Activated naive CD4-positive, alpha-beta T cell treated with anti-CD3 and anti-CD28 coated beads, Interleukin-2, amount 10 ng/mL, durations not matched to agents 7 days and 5 days (primary cell): ENCODE data around the gene PRDM8.

Source experiments
- CTCF ChIA-PET: fragments of 350-600 bp; sonication (Branson Sonifier 250); formaldehyde crosslinking; loops from one replicate; lab custom pipeline; 2021; ENCODE audit warnings: antibody characterized with exemption; lab: Charles Lee
- DNase-seq: peaks from one replicate; pipeline ENCODE4 v3.0.0-alpha.2; 2020
- H3K27ac Mint-ChIP-seq: one replicate; pipeline ENCODE4 v1.8.0; 2021; ENCODE audit warnings: mild to moderate bottlenecking, moderate library complexity, mixed read lengths
- H3K27me3 Mint-ChIP-seq: one replicate; pipeline ENCODE4 v1.8.0; 2021; ENCODE audit warnings: mild to moderate bottlenecking, mixed read lengths
- H3K36me3 Mint-ChIP-seq: one replicate; pipeline ENCODE4 v1.8.0; 2021; ENCODE audit warnings: mixed read lengths
- H3K4me1 Mint-ChIP-seq: one replicate; pipeline ENCODE4 v1.8.0; 2021; ENCODE audit warnings: mixed read lengths
- H3K4me3 Mint-ChIP-seq: one replicate; pipeline ENCODE4 v1.8.0; 2021; ENCODE audit warnings: mild to moderate bottlenecking, moderate library complexity, mixed read lengths
- H3K9me3 Mint-ChIP-seq: one replicate; pipeline ENCODE4 v1.8.0; 2021; ENCODE audit warnings: mixed read lengths

Gene PRDM8

GRCh38 chr4:80210549-80210948 is 13.2 kb downstream of the PRDM8 start:
- Mint-ChIP-seq H3K27ac (no peak overlapping the region), H3K4me3 (no peak overlapping the region)

DNA sequence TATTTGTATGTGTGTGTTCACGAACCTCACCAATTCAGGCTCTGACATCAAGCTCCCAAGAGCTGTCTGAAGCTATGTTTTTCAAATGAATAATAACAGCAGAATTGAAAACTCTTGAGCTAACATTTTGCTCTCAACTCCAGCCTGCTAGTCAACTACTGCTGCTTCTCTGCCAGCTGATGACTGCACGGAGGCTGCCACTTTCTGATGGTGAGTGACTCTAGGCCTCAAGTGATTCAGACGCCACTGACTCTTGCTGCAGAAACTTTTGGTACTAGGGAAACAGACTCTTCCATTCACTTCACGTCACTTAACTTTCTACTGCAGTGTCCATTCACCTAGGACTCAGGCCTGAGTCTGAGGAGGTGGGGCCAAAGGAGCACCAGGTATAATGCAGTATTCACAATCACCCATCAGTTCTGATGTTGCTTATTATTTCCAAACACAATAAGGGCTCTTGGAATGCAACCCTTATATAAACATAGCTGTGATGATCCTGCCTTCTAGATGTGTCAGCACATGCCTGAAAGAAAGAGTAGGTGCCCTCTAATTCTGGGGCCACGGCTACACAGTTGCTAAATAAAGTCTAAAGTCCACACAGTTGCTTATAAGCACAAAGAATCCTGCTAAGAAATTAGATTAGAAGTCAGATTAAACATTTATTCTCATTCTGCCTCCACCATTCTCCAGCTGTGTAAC is 16.0 kb downstream of the PRDM8 start:
- H3K4me3 Mint-ChIP-seq, result no peak overlapping the region
- CTCF ChIA-PET, result interaction anchor here (0.8 to 3.2 kb wide), 8 partner anchors 11 to 1260 kb away, joined by 3 to 12 read pairs (median 3); no protein-coding TSS in a partner anchor
- DNase-seq, result no peak

More at GRCh38 chr4:80210549-80210948, 13.2 kb downstream of the PRDM8 start:
- Mint-ChIP-seq H3K4me1 (no peaks in the 10 kb centered on the region), H3K9me3 (no peaks in the 10 kb centered on the region), H3K27me3 (peaks cover 31% of the 10 kb centered on the region), H3K36me3 (no peaks in the 10 kb centered on the region)
- DNase-seq, result no peak
- CTCF ChIA-PET, result no interaction called here

GRCh38 chr4:80215449-80216052 is 18.2 kb downstream of the PRDM8 start:
- Mint-ChIP-seq H3K36me3 (no peaks in the 10 kb centered on the region), H3K4me1 (no peaks in the 10 kb centered on the region)

More for the DNA sequence above, 16.0 kb downstream of the PRDM8 start:
- Mint-ChIP-seq H3K36me3 (no peaks in the 10 kb centered on the region), H3K27ac (no peak overlapping the region), H3K4me1 (no peaks in the 10 kb centered on the region), H3K9me3 (no peaks in the 10 kb centered on the region), H3K27me3 (peaks cover 27% of the 10 kb centered on the region)

DNA sequence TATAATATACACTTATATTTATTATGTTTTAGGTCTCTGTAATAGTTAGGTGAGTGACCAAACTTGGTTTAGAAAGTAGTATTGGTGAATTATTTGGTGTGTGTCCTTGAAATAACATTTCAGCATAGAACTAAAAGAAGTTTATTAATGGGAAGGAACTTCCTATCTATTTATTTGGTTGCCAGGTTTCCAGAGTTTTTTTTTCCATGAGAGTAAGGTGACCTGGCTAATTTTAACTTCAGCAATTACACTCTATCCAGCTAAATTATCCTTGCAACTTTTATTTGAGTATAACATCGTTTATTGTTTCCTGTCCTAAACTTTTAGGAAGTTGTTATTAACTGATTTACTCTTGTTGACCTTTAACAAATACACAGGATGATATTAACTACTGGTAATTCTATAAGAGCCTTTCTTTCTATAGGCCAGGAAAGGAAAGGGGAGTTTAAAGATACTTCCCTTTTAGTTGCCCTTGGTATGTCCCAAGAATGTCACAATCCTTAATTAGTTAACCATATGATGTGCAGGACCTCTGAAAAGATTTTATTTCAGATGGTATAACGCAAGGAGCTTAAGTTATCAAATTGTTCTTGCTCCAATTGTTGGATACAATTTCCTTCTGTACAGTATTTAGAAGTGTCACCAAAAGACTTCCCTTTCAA is 18.9 kb downstream of the PRDM8 start:
- Mint-ChIP-seq H3K27me3 (peaks cover 31% of the 10 kb centered on the region), H3K27ac (no peak overlapping the region), H3K4me1 (no peaks in the 10 kb centered on the region), H3K9me3 (no peaks in the 10 kb centered on the region), H3K36me3 (no peaks in the 10 kb centered on the region), H3K4me3 (no peak overlapping the region)
- no peak for DNase-seq
- CTCF ChIA-PET, result interaction anchor here (0.6 to 2.2 kb wide), 15 partner anchors 9 to 1265 kb away, joined by 3 to 11 read pairs (median 3); no protein-coding TSS in a partner anchor

More at GRCh38 chr4:80215449-80216052, 18.2 kb downstream of the PRDM8 start:
- no peak overlapping the region for H3K4me3 Mint-ChIP-seq
- peaks cover 35% of the 10 kb centered on the region for H3K27me3 Mint-ChIP-seq
- H3K27ac Mint-ChIP-seq, result no peak overlapping the region
- CTCF ChIA-PET, result interaction anchor here (0.6 to 2.2 kb wide), 15 partner anchors 10 to 1264 kb away, joined by 3 to 11 read pairs (median 3); no protein-coding TSS in a partner anchor
- DNase-seq, result no peak
- no peaks in the 10 kb centered on the region for H3K9me3 Mint-ChIP-seq

GRCh38 chr4:80219301-80220025 is 22.2 kb downstream of the PRDM8 start:
- no peak for DNase-seq
- CTCF ChIA-PET, result interaction anchor here (1.2 to 1.4 kb wide), 3 partner anchors 821 to 1267 kb away, joined by 3 to 5 read pairs (median 4); no protein-coding TSS in a partner anchor
- Mint-ChIP-seq H3K9me3 (no peaks in the 10 kb centered on the region), H3K36me3 (no peaks in the 10 kb centered on the region), H3K4me1 (no peaks in the 10 kb centered on the region), H3K27ac (no peak overlapping the region), H3K4me3 (no peak overlapping the region), H3K27me3 (peaks cover 25% of the 10 kb centered on the region)

DNA sequence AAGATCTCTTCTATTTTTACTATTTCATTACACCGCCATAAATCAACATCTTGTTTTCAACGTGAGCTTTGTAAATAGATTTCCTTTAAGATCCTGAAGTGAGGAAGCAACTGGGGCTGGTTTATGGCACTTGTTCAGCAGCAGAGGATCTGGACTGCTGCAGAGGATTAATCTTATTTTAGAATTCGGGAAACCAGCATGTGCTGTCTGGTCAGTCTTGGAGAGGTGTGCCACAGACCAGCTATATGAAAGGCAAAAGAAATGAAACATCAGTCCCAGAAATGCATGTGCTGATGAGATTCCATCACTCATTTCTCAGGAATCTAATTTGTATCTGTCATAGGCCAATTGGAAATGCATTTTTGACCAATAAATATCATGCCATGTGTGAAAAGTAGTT is 23.4 kb downstream of the PRDM8 start:
- no peaks in the 10 kb centered on the region for H3K9me3 Mint-ChIP-seq
- peaks cover 25% of the 10 kb centered on the region for H3K27me3 Mint-ChIP-seq
- no peak overlapping the region for H3K27ac Mint-ChIP-seq
- no peak overlapping the region for H3K4me3 Mint-ChIP-seq
- CTCF ChIA-PET, result interaction anchor here (1.1 to 1.4 kb wide), 4 partner anchors 19 to 1268 kb away, joined by 3 to 5 read pairs (median 4); no protein-coding TSS in a partner anchor
- H3K4me1 Mint-ChIP-seq, result no peaks in the 10 kb centered on the region
- DNase-seq, result no peak
- H3K36me3 Mint-ChIP-seq, result no peaks in the 10 kb centered on the region

DNA sequence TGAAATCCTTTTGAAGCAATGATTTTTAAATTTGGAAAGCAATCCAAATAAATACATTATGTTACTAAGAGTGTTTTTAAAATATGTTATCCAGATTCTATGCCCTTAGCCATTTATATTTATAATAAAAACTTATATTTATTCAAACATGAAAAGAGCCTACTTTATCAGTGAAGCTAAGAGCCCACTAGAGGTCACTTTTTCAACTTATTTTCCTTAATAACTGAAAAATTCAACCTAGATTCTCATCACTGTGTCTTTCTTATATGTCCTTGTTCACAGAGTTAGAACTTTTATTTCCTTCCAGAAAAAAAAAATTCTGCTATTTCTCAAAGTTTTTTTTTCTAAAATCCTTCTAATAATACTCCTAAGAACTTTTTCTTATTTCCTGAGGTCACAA is 23.9 kb downstream of the PRDM8 start:
- CTCF ChIA-PET, result interaction anchor here (1.1 kb wide), 1 partner anchor 19 kb away, joined by 3 read pairs; no protein-coding TSS in a partner anchor
- no peak for DNase-seq
- H3K27me3 Mint-ChIP-seq, result peaks cover 25% of the 10 kb centered on the region
- no peaks in the 10 kb centered on the region for H3K9me3 Mint-ChIP-seq
- no peaks in the 10 kb centered on the region for H3K36me3 Mint-ChIP-seq
- H3K4me3 Mint-ChIP-seq, result no peak overlapping the region
- H3K4me1 Mint-ChIP-seq, result no peaks in the 10 kb centered on the region
- no peak overlapping the region for H3K27ac Mint-ChIP-seq

DNA sequence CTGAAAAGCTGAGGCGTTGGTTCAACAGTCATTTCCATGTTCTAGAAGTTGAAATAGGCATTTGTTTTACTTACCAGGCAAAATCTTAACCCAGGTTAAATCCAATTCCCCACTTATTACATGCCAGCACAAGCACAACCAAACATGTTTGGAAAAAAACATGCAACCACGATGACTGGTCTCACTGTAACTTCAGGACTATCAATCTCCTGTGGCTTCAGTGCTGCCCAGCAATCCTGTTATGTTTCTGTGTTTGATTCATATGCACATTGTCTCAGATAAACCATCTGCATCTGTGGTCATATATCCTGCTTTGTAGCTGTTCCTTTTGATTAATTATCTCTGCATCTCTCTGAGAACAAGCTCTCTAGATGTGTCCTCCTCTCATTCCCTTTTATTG is 28.3 kb downstream of the PRDM8 start:
- no peaks in the 10 kb centered on the region for H3K4me1 Mint-ChIP-seq
- no peak for DNase-seq
- CTCF ChIA-PET, result interaction anchor here (1.0 kb wide), 1 partner anchor 10 kb away, joined by 3 read pairs; no protein-coding TSS in a partner anchor
- no peaks in the 10 kb centered on the region for H3K36me3 Mint-ChIP-seq
- H3K27me3 Mint-ChIP-seq, result peaks cover 7% of the 10 kb centered on the region
- no peaks in the 10 kb centered on the region for H3K9me3 Mint-ChIP-seq
- H3K27ac Mint-ChIP-seq, result no peak overlapping the region
- no peak overlapping the region for H3K4me3 Mint-ChIP-seq

- CTCF ChIA-PET, result interaction anchor here (1.0 kb wide), 1 partner anchor 10 kb away, joined by 3 read pairs; no protein-coding TSS in a partner anchor
- H3K27me3 Mint-ChIP-seq, result peaks cover 8% of the 10 kb centered on the region
- no peaks in the 10 kb centered on the region for H3K36me3 Mint-ChIP-seq
- H3K9me3 Mint-ChIP-seq, result no peaks in the 10 kb centered on the region
- no peak overlapping the region for H3K27ac Mint-ChIP-seq
- no peaks in the 10 kb centered on the region for H3K4me1 Mint-ChIP-seq
- H3K4me3 Mint-ChIP-seq, result no peak overlapping the region
- DNase-seq, result no peak
These were observed 28.8 kb downstream of the PRDM8 start for GRCh38 chr4:80226094-80226493.

- H3K36me3 Mint-ChIP-seq, result no peaks in the 10 kb centered on the region
- H3K9me3 Mint-ChIP-seq, result no peaks in the 10 kb centered on the region
- H3K27me3 Mint-ChIP-seq, result peaks cover 5% of the 10 kb centered on the region
- CTCF ChIA-PET, result interaction anchor here (1.0 kb wide), 1 partner anchor 13 kb away, joined by 3 read pairs; no protein-coding TSS in a partner anchor
- no peak overlapping the region for H3K4me3 Mint-ChIP-seq
- H3K4me1 Mint-ChIP-seq, result no peaks in the 10 kb centered on the region
- no peak overlapping the region for H3K27ac Mint-ChIP-seq
- DNase-seq, result no peak
These were observed 31.2 kb downstream of the PRDM8 start for GRCh38 chr4:80228460-80228859.

- Mint-ChIP-seq H3K4me3 (no peak overlapping the region), H3K4me1 (no peaks in the 10 kb centered on the region), H3K9me3 (no peaks in the 10 kb centered on the region), H3K27ac (no peak overlapping the region), H3K36me3 (no peaks in the 10 kb centered on the region), H3K27me3 (peaks cover 5% of the 10 kb centered on the region)
- no peak for DNase-seq
- CTCF ChIA-PET, result interaction anchor here (0.6 to 1.0 kb wide), 2 partner anchors 13 to 510 kb away, joined by 3 read pairs; no protein-coding TSS in a partner anchor
These were observed 31.8 kb downstream of the PRDM8 start for GRCh38 chr4:80229128-80229527.

GRCh38 chr4:80229590-80229989 is 32.3 kb downstream of the PRDM8 start:
- no peak overlapping the region for H3K27ac Mint-ChIP-seq
- no peaks in the 10 kb centered on the region for H3K9me3 Mint-ChIP-seq
- no peaks in the 10 kb centered on the region for H3K36me3 Mint-ChIP-seq
- H3K27me3 Mint-ChIP-seq, result peaks cover 5% of the 10 kb centered on the region
- CTCF ChIA-PET, result interaction anchor here (0.6 kb wide), 1 partner anchor 510 kb away, joined by 3 read pairs; no protein-coding TSS in a partner anchor
- H3K4me3 Mint-ChIP-seq, result no peak overlapping the region
- no peak for DNase-seq
- no peaks in the 10 kb centered on the region for H3K4me1 Mint-ChIP-seq

- CTCF ChIA-PET, result no interaction called here
- Mint-ChIP-seq H3K36me3 (no peaks in the 10 kb centered on the region), H3K4me3 (no peak overlapping the region), H3K27me3 (peaks cover 9% of the 10 kb centered on the region), H3K9me3 (no peaks in the 10 kb centered on the region), H3K4me1 (no peaks in the 10 kb centered on the region), H3K27ac (no peak overlapping the region)
- no peak for DNase-seq
These were observed 33.9 kb downstream of the PRDM8 start for GRCh38 chr4:80231180-80231579.
